Nephron progenitor cell (in vitro differentiated cells): ENCODE data around the gene POLR1C.
A peak's percentile ranks its signal among the peaks of the same experiment; 100 is the strongest.

Experiments
- DNase-seq: peaks from one replicate; pipeline ENCODE4 v3.0.0; 2021
- H3K27ac Mint-ChIP-seq: 2 replicates; pipeline ENCODE4 v1.8.0; 2021; ENCODE audit warnings: mild to moderate bottlenecking, moderate library complexity, mixed read lengths
- H3K27me3 Mint-ChIP-seq: 2 replicates; pipeline ENCODE4 v1.8.0; 2021; ENCODE audit warnings: mild to moderate bottlenecking, low read depth, mixed read lengths; ENCODE audit not compliant: poor library complexity
- H3K36me3 Mint-ChIP-seq: 2 replicates; pipeline ENCODE4 v1.8.0; 2021; ENCODE audit warnings: low read depth, mixed read lengths
- H3K4me1 Mint-ChIP-seq: 2 replicates; pipeline ENCODE4 v1.8.0; 2021; ENCODE audit warnings: mixed read lengths
- H3K4me3 Mint-ChIP-seq: 2 replicates; pipeline ENCODE4 v1.8.0; 2021; ENCODE audit warnings: mild to moderate bottlenecking, moderate library complexity, mixed read lengths
- H3K9me3 Mint-ChIP-seq: 2 replicates; pipeline ENCODE4 v1.8.0; 2021; ENCODE audit warnings: mild to moderate bottlenecking, moderate library complexity, mixed read lengths
- TF ChIP-seq, protein P1 (sequence below): fragments of 200-600 bp; sonication (generic); IDR thresholded peaks from 2 replicates; pipeline ENCODE4 v1.5.0; 2021; ENCODE audit warnings: antibody characterized with exemption

Gene POLR1C

GRCh38 chr6:43481075-43481474, 35.8 kb upstream of the POLR1C start:
- no peak for DNase-seq
- H3K4me1 Mint-ChIP-seq: peaks cover 55% of the 10 kb centered on the region
- H3K4me3 Mint-ChIP-seq: no peak overlapping the region
- TF ChIP-seq, protein P1, sequence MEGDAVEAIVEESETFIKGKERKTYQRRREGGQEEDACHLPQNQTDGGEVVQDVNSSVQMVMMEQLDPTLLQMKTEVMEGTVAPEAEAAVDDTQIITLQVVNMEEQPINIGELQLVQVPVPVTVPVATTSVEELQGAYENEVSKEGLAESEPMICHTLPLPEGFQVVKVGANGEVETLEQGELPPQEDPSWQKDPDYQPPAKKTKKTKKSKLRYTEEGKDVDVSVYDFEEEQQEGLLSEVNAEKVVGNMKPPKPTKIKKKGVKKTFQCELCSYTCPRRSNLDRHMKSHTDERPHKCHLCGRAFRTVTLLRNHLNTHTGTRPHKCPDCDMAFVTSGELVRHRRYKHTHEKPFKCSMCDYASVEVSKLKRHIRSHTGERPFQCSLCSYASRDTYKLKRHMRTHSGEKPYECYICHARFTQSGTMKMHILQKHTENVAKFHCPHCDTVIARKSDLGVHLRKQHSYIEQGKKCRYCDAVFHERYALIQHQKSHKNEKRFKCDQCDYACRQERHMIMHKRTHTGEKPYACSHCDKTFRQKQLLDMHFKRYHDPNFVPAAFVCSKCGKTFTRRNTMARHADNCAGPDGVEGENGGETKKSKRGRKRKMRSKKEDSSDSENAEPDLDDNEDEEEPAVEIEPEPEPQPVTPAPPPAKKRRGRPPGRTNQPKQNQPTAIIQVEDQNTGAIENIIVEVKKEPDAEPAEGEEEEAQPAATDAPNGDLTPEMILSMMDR: no peak
- H3K27me3 Mint-ChIP-seq: peaks cover 9% of the 10 kb centered on the region
- peaks cover 6% of the 10 kb centered on the region for H3K36me3 Mint-ChIP-seq
- H3K9me3 Mint-ChIP-seq: no peaks in the 10 kb centered on the region
- H3K27ac Mint-ChIP-seq: no peak overlapping the region

- TF ChIP-seq, protein P1: no peak
- Mint-ChIP-seq H3K9me3 (no peaks in the 10 kb centered on the region), H3K27me3 (peaks cover 9% of the 10 kb centered on the region), H3K4me1 (peaks cover 50% of the 10 kb centered on the region), H3K27ac (no peak overlapping the region), H3K4me3 (no peak overlapping the region), H3K36me3 (peaks cover 6% of the 10 kb centered on the region)
- DNase-seq: no peak
Measured at GRCh38 chr6:43481591-43482236, 35.2 kb upstream of the POLR1C start.

GRCh38 chr6:43488667-43489276, 28.1 kb upstream of the POLR1C start:
- no peak overlapping the region for H3K4me3 Mint-ChIP-seq

DNA sequence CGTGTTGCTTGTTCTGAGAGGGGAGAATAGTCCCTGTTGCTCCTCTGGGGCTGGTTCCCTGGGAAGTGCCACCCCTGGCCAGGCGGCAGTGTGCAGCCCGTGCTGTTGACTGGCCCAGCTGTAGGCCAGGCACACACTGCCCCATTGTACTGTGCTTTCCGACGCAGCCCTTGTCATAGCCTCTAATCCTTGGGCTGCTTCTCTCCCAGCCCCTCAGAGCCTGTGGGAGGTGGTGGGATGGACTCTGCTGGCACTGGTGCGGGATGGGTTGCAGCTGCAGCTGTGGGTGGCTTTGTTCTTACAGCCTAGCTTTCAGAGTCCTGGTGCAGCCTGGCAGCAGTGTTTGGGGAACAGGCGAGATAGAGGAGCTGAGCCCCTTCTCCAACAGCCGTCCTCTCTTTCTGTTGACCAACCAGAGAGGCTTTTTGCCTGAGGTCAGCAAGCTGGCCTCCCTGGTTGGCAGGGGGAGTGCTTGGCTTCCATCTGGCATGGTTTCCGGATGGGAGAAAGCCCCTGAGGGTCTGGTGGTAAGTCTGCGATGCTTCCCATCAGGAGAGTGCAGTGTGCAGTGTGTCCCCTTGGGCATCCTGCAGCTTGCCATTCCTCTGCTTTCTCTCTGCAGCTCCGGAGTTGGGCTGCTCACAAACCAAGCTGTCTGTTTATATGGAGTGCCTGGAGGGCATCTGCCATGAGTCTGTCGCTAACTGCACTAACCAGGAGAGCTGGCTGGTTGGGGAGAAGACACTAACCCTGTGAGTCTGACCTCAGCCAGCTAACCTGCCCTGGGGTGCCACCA, 27.4 kb upstream of the POLR1C start:
- H3K36me3 Mint-ChIP-seq: no peaks in the 10 kb centered on the region
- no peak overlapping the region for H3K4me3 Mint-ChIP-seq
- DNase-seq: no peak
- no peaks in the 10 kb centered on the region for H3K27me3 Mint-ChIP-seq
- H3K27ac Mint-ChIP-seq: peak overlapping the region; percentile 66
- peaks cover 15% of the 10 kb centered on the region for H3K4me1 Mint-ChIP-seq
- H3K9me3 Mint-ChIP-seq: no peaks in the 10 kb centered on the region
- TF ChIP-seq, protein P1: no peak

More at GRCh38 chr6:43488667-43489276, 28.1 kb upstream of the POLR1C start:
- no peaks in the 10 kb centered on the region for H3K27me3 Mint-ChIP-seq
- DNase-seq: no peak
- H3K9me3 Mint-ChIP-seq: no peaks in the 10 kb centered on the region
- H3K36me3 Mint-ChIP-seq: no peaks in the 10 kb centered on the region
- no peak overlapping the region for H3K27ac Mint-ChIP-seq
- TF ChIP-seq, protein P1: no peak
- H3K4me1 Mint-ChIP-seq: peaks cover 15% of the 10 kb centered on the region

DNA sequence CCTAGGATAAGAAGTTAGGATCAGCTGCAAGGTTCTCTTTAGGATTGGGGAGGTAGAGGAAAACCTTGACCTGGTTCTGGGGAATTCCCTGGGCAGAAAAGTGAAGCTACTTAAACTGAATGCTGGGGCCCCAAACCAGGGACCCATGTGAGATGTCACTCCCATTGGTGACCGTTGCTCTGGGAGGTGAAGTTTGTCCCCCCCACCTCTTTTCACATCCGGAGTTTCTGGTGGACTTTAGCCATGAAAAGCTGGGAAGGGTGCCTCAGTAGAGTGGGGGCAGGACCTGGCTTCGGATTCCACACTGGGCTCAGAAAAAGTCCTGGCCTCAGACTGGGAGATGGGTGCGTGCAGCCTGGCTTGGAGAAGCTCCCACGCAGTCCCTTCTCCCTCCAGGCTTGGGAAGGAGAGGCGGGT, 26.4 kb upstream of the POLR1C start:
- Mint-ChIP-seq H3K27ac (no peak overlapping the region), H3K36me3 (no peaks in the 10 kb centered on the region), H3K4me1 (peaks cover 21% of the 10 kb centered on the region), H3K27me3 (no peaks in the 10 kb centered on the region), H3K9me3 (no peaks in the 10 kb centered on the region), H3K4me3 (no peak overlapping the region)
- TF ChIP-seq, protein P1: no peak
- DNase-seq: no peak
